HepG2 (cell line): ENCODE measurements around the gene FANCD2. TPM values are rescaled to one million over a fixed set of nuclear protein-coding genes. Genes with fewer than 3 reads are reported as not detected.

ENCODE experiments used
- ATAC-seq: fragments of 200-7000 bp; cut with Tn5 transposase; 3 replicates; pipeline ENCODE4 v1.9.1; 2020; ENCODE audit warnings: mild to moderate bottlenecking, moderate library complexity
- BruUV-seq: library from RNA; stranded (reverse); fragments of 400-500 nt; replicated peaks from 2 replicates; lab custom pipeline; 2021; lab: Mats Ljungman, UMichigan
- CTCF ChIA-PET: fragments of 300-600 bp; formaldehyde crosslinking; extraction: SDS; loops from one replicate; lab custom pipeline; 2021; ENCODE audit warnings: low total read pairs, inconsistent platforms, low intra/inter-chr PET ratio; lab: Yijun Ruan, JAX
- POLR2A ChIA-PET: fragments of 350-600 bp; sonication (Branson Sonifier 250); formaldehyde crosslinking; loops from one replicate; lab custom pipeline; 2020; ENCODE audit warnings: antibody characterized with exemption, inconsistent platforms; lab: Yijun Ruan, JAX
- DNase-seq: peaks from one replicate; pipeline ENCODE4 v3.0.0-alpha.2; 2015; ENCODE audit warnings: low spot score
- FAIRE-seq: peaks from 3 replicates; lab custom pipeline; 2011; peaks lifted over from hg19 to GRCh38; lab: Jason Lieb, UNC
- H2AFZ ChIP-seq: one replicate; pipeline ENCODE4 v1.6.1; 2011; ENCODE audit warnings: low read length, inconsistent platforms
- H3K27ac ChIP-seq: fragments of 300-600 bp; 3 replicates; pipeline ENCODE4 v1.8.0; 2011; ENCODE audit warnings: mixed run types, mild to moderate bottlenecking, mixed read lengths, low read length, inconsistent platforms; ENCODE audit not compliant: insufficient read depth; ENCODE audit errors: extremely low read length
- H3K27me3 ChIP-seq, 2 experiments: fragments of 200-600 bp in 1 of 2; 2 replicates in 1 of 2; 3 replicates in 1 of 2; pipeline versions ENCODE4 v1.6.0 to v1.8.0; 2011; ENCODE audit warnings: low read length in 2 of 2, mild to moderate bottlenecking in 2 of 2, moderate library complexity in 2 of 2, inconsistent platforms in 1 of 2; ENCODE audit not compliant: insufficient read depth in 2 of 2, control insufficient read depth in 1 of 2
- H3K36me3 ChIP-seq, 2 experiments: fragments of 200-600 bp in 1 of 2; replicated peaks in 1 of 2; 2 replicates in 1 of 2; 3 replicates in 1 of 2; pipeline versions ENCODE4 v1.5.1 to v1.8.0; 2011; ENCODE audit warnings: low read length in 2 of 2, inconsistent platforms in 1 of 2; ENCODE audit not compliant: insufficient read depth in 2 of 2, control insufficient read depth in 1 of 2
- H3K4me1 ChIP-seq: 2 replicates; pipeline ENCODE4 v1.5.1; 2012; ENCODE audit warnings: low read length, inconsistent platforms; ENCODE audit not compliant: insufficient read depth
- H3K4me2 ChIP-seq: 2 replicates; pipeline ENCODE4 v1.6.0; 2011; ENCODE audit warnings: low read depth, low read length, inconsistent platforms
- H3K4me3 ChIP-seq, 3 experiments: fragments of 200-600 bp in 1 of 3; sonication (generic), shearing (Covaris generic) in 1 of 3; replicated peaks in 1 of 3; 2 replicates each; pipeline ENCODE4 v1.5.1; 2011 to 2016; ENCODE audit warnings: low read length in 3 of 3, inconsistent platforms in 2 of 3, low read depth in 2 of 3, mild to moderate bottlenecking in 2 of 3, control low read depth in 1 of 3, mixed read lengths in 1 of 3; ENCODE audit not compliant: insufficient read depth in 1 of 3
- H3K79me2 ChIP-seq: one replicate; pipeline ENCODE4 v1.6.1; 2011; ENCODE audit warnings: low read length, inconsistent platforms; ENCODE audit not compliant: insufficient read depth
- H3K9ac ChIP-seq: 2 replicates; pipeline ENCODE4 v1.6.0; 2011; ENCODE audit warnings: mild to moderate bottlenecking, low read depth, low read length, inconsistent platforms; ENCODE audit not compliant: insufficient read depth
- H3K9me3 ChIP-seq: 2 replicates; pipeline ENCODE4 v1.5.1; 2012; ENCODE audit warnings: mild to moderate bottlenecking, low read length
- H4K20me1 ChIP-seq: 2 replicates; pipeline ENCODE4 v1.6.0; 2011; ENCODE audit warnings: inconsistent platforms, mild to moderate bottlenecking, low read length, moderate library complexity; ENCODE audit not compliant: insufficient read depth
- ESRRA ChIP-seq: sonication (generic); formaldehyde crosslinking; IDR thresholded peaks from 2 replicates; pipeline ENCODE4 v1.5.1; 2020; ENCODE audit warnings: mild to moderate bottlenecking, low read depth, missing genetic modification reagents
- MLLT10 ChIP-seq: sonication (generic); formaldehyde crosslinking; IDR thresholded peaks from 2 replicates; pipeline ENCODE4 v1.4.0; 2020; ENCODE audit warnings: missing genetic modification reagents
- SOX6 ChIP-seq, 2 experiments: fragments of 450-650 bp in 1 of 2; sonication (generic) in 1 of 2; formaldehyde crosslinking in 1 of 2; IDR thresholded peaks; 2 replicates each; pipeline versions ENCODE4 v1.4.0 to v1.6.1; 2017 to 2020; ENCODE audit warnings: antibody characterized with exemption in 1 of 2, mild to moderate bottlenecking in 1 of 2, missing genetic modification reagents in 1 of 2
- SRSF9 ChIP-seq: fragments of 200-400 bp; formaldehyde crosslinking; IDR thresholded peaks from 2 replicates; pipeline ENCODE4 v1.6.1; 2018; ENCODE audit warnings: borderline replicate concordance, mild to moderate bottlenecking, low read depth, low read length; ENCODE audit not compliant: insufficient read depth, poor library complexity, severe bottlenecking
- TFAP4 ChIP-seq: sonication (generic); IDR thresholded peaks from 2 replicates; pipeline ENCODE4 v1.6.1; 2016; ENCODE audit warnings: low read depth, borderline replicate concordance
- TOE1 ChIP-seq: sonication (generic); formaldehyde crosslinking; IDR thresholded peaks from 2 replicates; pipeline ENCODE4 v1.4.0; 2020; ENCODE audit warnings: mild to moderate bottlenecking, missing genetic modification reagents
- ZFP1 ChIP-seq: IDR thresholded peaks from 2 replicates; pipeline ENCODE4 v1.6.1; 2016
- ZFX ChIP-seq: sonication (generic); formaldehyde crosslinking; IDR thresholded peaks from 2 replicates; pipeline ENCODE4 v1.4.0; 2020; ENCODE audit warnings: mild to moderate bottlenecking, low read depth, missing genetic modification reagents, moderate library complexity
- ZGPAT ChIP-seq: IDR thresholded peaks from 2 replicates; pipeline ENCODE4 v1.6.1; 2016; ENCODE audit warnings: mild to moderate bottlenecking
- ZNF605 ChIP-seq: sonication (generic); formaldehyde crosslinking; IDR thresholded peaks from 2 replicates; pipeline ENCODE4 v1.8.0; 2022; ENCODE audit warnings: mild to moderate bottlenecking, missing genetic modification reagents
- WGBS: methylation state at CpG from one replicate; pipeline ENCODE4 v1.1.6; 2017; ENCODE audit warnings: low lambda C conversion rate; 5-methylcytosine and 5-hydroxymethylcytosine counted together
- in situ Hi-C: cut with HindIII; loops from 2 replicates; pipeline ENCODE4 v1.10.0; 2017; ENCODE audit warnings: low pct_unique_long_range_greater_than_20kb; ENCODE audit not compliant: extremely low pct_ligation_motif_present
- intact Hi-C: fragments of 100-400 bp; cut with micrococcal nuclease; formaldehyde crosslinking; loops from one replicate; pipeline ENCODE4 v1.10.0; 2022; ENCODE audit not compliant: unreplicated experiment
- polyA plus RNA-seq, 8 experiments: library from polyadenylated mRNA; depleted of rRNA in 3 of 8; stranded (reverse) in 7 of 8; unstranded in 1 of 8; fragments of >200 nt; fragmentation: Illumina TruSeq in 4 of 8; extraction: Trizol in 4 of 8; gene quantifications; 2 replicates each; pipeline versions ENCODE4 v1.2.1 to v1.2.3, GENCODE V29; 2011 to 2016; ENCODE audit warnings: low read depth in 4 of 8, missing spikeins in 1 of 8, mixed read lengths in 1 of 8; ENCODE audit not compliant: insufficient read depth in 1 of 8
- total RNA-seq, 5 experiments: library from RNA; depleted of rRNA; stranded (reverse); fragments of >200 nt; fragmentation: Illumina TruSeq; extraction: Trizol; gene quantifications; 2 replicates each; pipeline ENCODE4 v1.2.3, GENCODE V29; 2016; ENCODE audit warnings: low read depth in 1 of 5

Gene FANCD2
- total and polyA plus RNA-seq, 2 of the 13 experiments (the other 11 are each of a cell fraction or from before 2014, with no cell fraction given), result 10.1 to 42.0 TPM

- WGBS, result 19% methylated on average over 8 of the region's 8 CpGs
- POLR2A ChIA-PET, result no interaction called here
- CTCF ChIA-PET, result no interaction called here
- no peaks in the 10 kb centered on the region; a peak in 1 of 5 replicates for H3K27me3 ChIP-seq
- no peaks in the 10 kb centered on the region for H3K79me2 ChIP-seq
- in situ Hi-C loops, result no loop called here
- no peaks in the 10 kb centered on the region for H4K20me1 ChIP-seq
- FAIRE-seq (no peak), DNase-seq (no peak), ATAC-seq (no peak)
- H3K9me3 ChIP-seq, result no peaks in the 10 kb centered on the region
- H3K9ac ChIP-seq, result no peak overlapping the region
- peaks cover 66% of the 10 kb centered on the region for H3K4me1 ChIP-seq
- H3K4me3 ChIP-seq, result peak overlapping the region in 1 of 3 experiments; percentile 11; a peak in 1 of 6 replicates
- no TSS peak for BruUV-seq
- no peak overlapping the region for H2AFZ ChIP-seq
- TF ChIP-seq ESRRA (CRISPR knock-in tag) (peak; percentile 10; the same call in 1 of the 2 replicates), ZGPAT (CRISPR knock-in tag) (peak; percentile 12; the same call in 1 of the 2 replicates), TFAP4 (0 out of 2 replicates have a peak, but pooled peaks have one; percentile 13), TOE1 (0 out of 2 replicates have a peak, but pooled peaks have one; percentile 39), MLLT10 (no peak), ZFX (CRISPR knock-in tag) (peak; percentile 32; the same call in 1 of the 2 replicates), SRSF9 (no peak), ZNF605 (CRISPR knock-in tag) (0 out of 2 replicates have a peak, but pooled peaks have one; percentile 2), ZFP1 (0 out of 2 replicates have a peak, but pooled peaks have one; percentile 1), SOX6 (IDR thresholded peaks at IDR 0.05) (no peak), SOX6 (CRISPR knock-in tag; IDR thresholded peaks at IDR 0.05) (peak; percentile 2; the same call in 1 of the 2 replicates)
- H3K27ac ChIP-seq, result peak overlapping the region; percentile 72
- peak overlapping the region; percentile 65 for H3K4me2 ChIP-seq
- peaks cover 2 to 12% of the 10 kb centered on the region in 2 experiments; a peak in 2 of 5 replicates for H3K36me3 ChIP-seq
- intact Hi-C loops, result loop anchor here (10.0 kb wide), 1 partner anchor 62 kb away; no protein-coding TSS in a partner anchor
Observed at GRCh38 chr3:10006762-10007090, 19.5 kb upstream of the FANCD2 start.
